Left cardiac atrium (tissue), 4 donors: ENCODE data around the gene ABHD12. TPM values are rescaled to one million over a fixed set of nuclear protein-coding genes. Genes with fewer than 3 reads are reported as not detected.
A peak's percentile ranks its signal among the peaks of the same experiment; 100 is the strongest.

Experiments used
- ATAC-seq, 2 donors: fragments of 200-7000 bp; cut with Tn5 transposase; one replicate each; pipeline ENCODE4 v1.9.1; 2020; ENCODE audit warnings: mild to moderate bottlenecking in 2 of 2, moderate library complexity in 2 of 2
- DNase-seq: peaks from one replicate; pipeline ENCODE4 v3.0.0-alpha.2; 2020
- intact Hi-C, 2 donors: fragments of 100-400 bp; cut with DNase I; formaldehyde crosslinking; loops; one replicate each; pipeline versions ENCODE4 v1.14.1 to v1.15.1; 2022 to 2023
- total RNA-seq, 2 donors: library from RNA; stranded (reverse); fragmentation: NEBNext Ultra II Directional; extraction: Animal tissue kit (Norgen Biotek cat#: 25700); gene quantifications; one replicate each; pipeline ENCODE4 v1.2.1, GENCODE V29; 2021
- donor health status: DM: no; HTN: yes; CAD: no.
- donor health status: DM: no; HTN: yes; CAD: no; lungs with severe emphysema.
- donor health status: DM: yes; HTN: yes; CAD: no.
- donor health status: Dilated cardiomyopathy.

ABHD12 gene
- total RNA-seq, 2 donors from 2014 or later, result 22.6 to 30.2 TPM

DNA sequence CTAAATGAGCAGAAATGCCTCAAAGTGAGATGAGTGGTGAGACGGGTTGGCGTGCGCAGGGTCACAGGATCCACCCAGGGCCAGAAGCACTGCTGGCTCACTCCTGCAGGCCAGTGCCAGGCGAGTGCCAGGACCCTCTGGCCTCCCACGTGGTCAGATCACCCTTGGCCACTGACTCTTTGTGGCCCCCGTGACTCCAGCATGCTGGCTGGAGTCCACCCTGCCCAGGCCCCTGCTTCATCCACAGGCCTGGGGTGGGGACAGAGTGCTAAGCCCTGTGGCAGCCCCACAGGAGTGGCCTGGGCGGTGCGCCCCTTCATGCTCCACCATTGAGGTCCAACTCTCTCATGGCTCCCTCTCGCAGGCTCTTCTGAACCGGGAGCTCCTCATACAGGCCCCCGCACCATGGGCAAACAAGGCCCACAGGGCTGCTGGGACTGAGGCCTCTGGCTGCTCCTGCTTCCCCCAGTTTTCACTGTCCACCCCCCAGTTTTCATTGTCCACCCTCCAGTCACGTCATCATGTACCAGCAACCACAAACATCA lies 61.6 kb downstream of the ABHD12 start:
- ATAC-seq (no peak), DNase-seq (no peak)
- intact Hi-C loops, result no loop called here

DNA sequence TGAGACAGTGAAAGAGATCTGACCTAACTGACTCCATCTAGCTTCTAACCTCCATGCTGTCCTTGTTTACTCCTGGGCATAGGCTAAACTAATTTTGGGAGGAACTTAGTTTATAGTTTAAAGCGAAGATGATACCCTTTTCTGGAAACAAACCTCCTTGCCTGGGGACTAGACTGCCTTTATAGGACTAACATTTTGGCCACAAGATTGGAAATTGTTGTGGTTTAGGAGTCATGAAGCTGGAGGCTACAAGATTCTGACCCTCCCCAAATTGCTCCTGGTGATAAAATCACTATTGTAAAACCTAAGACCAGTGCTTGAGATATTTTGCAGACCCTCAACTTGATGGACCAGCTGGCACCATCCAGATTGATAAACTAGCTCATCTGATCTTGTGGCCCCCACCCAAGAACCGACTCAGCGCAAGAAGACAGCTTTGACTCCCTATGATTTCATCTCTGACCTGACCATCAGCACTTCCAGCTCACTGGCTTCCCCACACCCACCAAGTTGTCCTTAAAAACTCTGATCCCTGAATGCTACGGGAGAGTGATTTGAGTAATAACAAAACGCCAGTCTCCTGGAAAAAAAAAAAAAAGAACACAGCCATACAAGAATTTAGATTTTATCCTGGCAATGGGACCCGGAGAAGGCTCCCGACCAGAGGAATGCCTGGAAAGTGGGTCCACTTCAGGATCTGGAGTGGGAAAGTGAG lies 63.0 kb downstream of the ABHD12 start:
- ATAC-seq, result no peak
- intact Hi-C loops, result no loop called here
- DNase-seq, result no peak

DNA sequence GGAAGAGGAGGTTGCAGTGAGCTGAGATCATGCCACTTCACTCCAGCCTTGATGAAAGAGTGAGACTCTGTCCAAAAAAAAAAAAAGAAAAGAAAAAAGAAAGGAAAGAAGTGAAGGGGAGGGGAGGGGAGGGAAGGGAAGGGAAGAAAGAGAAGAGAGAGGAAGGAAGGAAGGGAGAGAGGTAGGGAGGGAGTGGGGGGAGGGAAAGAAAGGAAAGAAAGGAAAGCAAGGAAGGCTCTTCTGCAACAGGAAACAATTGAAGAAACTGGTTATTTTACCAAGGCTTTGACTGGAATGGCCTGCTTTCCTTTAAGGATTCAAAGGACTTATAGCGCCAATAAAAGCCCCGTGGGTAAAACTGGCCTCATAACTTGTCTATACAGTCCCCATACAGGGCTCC lies 64.6 kb downstream of the ABHD12 start:
- intact Hi-C loops, result no loop called here
- ATAC-seq, result no peak
- no peak for DNase-seq

DNA sequence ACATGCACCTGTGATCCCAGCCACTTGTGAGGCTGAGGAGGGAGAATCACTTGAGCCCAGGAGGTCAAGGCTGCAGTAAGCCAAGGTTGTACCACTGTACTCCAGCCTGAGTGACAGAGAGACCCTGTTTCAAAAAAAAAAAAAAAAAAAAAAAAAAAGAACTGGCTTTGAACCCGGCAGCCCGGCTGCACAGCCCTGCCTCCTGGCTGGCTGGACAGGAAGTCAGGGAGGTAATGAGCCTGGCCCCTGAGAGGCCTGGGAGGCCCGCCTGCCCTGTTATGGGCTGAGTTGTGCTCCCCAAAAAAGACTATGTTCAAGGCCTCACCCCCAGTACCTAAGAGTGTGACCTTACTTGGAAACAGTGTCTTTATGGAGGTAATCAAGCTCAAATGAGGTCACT lies 65.6 kb downstream of the ABHD12 start:
- intact Hi-C loops, result no loop called here
- DNase-seq (no peak), ATAC-seq (peak in 1 of 2 donors; percentile 21)

DNA sequence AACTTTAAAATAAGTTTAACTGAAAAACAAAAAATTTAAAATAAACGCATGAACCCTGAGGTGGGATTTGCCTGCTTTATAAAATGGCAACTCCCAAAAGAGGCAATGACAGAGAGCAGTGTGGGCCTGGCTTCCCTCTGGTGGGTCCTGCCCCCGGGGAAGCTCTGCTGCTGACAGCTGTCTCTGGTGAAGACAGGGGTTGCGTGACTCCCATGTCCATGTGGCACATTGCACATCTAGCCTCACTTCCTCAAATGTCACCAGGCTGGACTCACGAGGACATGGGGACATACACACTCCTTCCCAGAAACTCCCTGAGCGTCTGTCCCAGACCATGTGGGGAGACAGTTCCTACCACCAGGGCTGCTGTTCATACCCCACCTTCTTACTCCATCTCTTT lies 66.2 kb downstream of the ABHD12 start:
- peak; percentile 53 to 84 for ATAC-seq
- DNase-seq, result peak; percentile 55
- intact Hi-C loops, result loop anchor here in 1 of 2 donors (5.0 kb wide), 1 partner anchor 73 kb away; no protein-coding TSS in a partner anchor

DNA sequence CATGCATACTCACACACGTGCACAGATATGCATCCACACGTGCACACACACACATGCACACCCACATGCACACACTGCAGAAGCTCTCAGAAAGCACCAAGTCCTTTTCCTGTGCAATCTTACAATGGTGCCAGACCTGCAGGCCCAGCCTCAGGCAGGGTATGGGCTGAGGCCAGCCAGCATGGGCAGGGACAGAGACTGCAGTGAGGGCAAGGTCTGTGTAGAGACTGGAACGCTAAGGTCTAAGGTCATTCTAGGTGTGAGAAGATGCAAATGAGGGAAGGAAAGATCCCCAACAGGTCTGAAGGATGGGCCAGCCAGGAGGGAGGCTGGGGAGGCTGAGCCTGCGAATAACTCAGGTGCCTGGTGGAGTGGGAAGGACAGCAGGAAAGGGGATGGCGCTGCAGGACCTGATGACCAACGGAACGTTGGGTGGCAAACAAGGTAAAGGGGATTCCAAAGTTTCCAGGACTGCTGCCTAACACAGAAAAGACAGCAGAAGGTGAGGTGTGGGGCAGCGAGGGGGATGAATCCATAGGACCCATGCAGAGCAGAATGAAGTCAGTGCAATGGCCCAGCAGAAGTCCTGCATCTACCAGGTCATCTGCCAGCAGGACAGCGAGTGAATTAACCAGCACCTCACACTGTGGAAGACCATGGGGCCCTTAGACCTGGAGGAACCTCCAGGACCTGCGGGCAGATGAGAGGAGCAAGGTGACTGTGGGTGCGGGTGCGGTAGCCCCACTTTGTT lies 67.0 kb downstream of the ABHD12 start:
- intact Hi-C loops, result loop anchor here in 1 of 2 donors (5.0 kb wide), 1 partner anchor 74 kb away; no protein-coding TSS in a partner anchor
- ATAC-seq, result no peak

DNA sequence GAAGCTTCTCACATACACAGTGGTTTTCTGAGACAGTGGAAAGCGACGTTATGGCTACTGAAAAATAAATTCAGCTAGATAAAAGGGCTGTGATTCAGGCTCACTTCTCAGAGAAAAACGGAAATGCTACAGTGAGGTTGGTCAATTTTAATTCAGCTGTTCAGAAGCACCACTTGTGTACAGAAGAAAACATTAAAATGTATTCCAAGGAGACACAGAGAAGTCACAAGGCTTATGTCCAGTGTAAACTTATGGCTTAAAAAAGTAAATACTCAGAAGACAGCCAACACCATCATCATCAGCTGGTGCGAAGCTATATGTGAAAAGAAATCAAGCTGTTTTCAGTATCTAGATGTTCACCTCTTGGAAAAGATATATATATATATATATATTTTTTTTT lies 68.6 kb downstream of the ABHD12 start:
- intact Hi-C loops, result loop anchor here in 1 of 2 donors (5.0 kb wide), 1 partner anchor 75 kb away; no protein-coding TSS in a partner anchor
- ATAC-seq (no peak), DNase-seq (no peak)

More for the DNA sequence above, 67.0 kb downstream of the ABHD12 start:
- DNase-seq, result no peak

DNA sequence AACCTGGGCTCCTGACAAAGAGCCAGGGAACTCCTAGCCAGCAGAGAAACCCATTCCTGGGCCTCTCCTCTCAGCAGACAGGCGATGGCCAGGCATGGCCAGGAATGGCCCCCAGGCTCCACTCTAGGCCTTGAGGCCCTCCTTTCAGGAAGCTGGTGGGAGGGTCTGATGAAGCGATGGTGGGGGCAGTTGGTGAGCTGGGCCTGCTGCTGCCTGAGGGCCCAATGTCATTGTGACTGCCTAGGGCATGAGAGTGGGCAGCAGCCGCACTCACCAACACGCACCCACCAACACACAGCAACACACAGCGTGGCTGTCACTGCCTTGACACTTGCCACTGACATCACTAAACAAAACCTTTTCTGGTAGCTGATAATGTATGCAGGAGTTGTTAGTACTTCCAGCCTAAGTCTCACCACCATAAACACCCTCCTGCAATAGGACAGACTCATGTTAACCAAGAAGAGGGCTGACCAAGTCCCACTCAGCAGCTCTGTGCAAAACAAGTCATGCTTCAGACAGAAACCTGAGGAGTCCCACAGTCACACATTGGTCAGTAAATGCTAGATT lies 69.3 kb downstream of the ABHD12 start:
- intact Hi-C loops, result loop anchor here in 1 of 2 donors (5.0 kb wide), 1 partner anchor 76 kb away; no protein-coding TSS in a partner anchor
- no peak for ATAC-seq
- no peak for DNase-seq

DNA sequence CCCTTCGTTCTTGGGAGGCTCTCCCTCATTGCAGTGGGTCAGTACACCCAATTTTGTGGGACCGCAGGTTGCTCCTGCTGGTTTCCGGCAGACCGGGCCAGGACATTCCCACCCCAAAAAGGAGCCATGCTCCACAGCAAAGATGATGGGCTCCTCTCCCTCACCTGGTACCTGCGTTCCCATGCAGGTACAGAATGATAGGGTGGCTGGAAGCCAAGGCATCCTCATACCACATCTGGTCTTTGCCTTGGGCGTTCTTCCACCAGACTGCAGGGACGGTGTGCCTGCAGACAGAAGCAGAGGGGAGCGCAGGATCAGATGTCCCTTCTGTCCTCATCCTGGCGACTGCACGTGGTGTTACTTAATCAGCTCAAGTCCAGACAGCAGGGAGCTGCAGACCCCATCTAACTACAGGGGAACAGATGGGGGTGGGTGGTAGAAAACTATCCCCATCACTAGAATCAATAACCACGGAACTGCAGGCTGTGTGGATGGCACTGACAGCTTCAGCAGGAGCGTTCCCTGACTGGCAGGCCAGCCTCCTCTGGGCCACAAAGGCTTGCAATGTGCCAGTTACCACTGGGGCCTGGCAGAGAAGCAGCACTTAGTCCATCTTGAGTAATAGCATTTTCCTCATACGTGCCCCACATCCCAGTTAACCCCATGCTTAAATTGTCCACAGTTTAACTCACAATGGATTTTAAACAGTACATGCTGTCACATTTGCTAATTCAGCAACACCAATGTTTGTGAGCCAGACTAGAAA lies 70.4 kb downstream of the ABHD12 start:
- ATAC-seq (peak in 1 of 2 donors; percentile 75), DNase-seq (no peak)
- intact Hi-C loops, result loop anchor here in 1 of 2 donors (5.0 kb wide), 1 partner anchor 77 kb away; no protein-coding TSS in a partner anchor

DNA sequence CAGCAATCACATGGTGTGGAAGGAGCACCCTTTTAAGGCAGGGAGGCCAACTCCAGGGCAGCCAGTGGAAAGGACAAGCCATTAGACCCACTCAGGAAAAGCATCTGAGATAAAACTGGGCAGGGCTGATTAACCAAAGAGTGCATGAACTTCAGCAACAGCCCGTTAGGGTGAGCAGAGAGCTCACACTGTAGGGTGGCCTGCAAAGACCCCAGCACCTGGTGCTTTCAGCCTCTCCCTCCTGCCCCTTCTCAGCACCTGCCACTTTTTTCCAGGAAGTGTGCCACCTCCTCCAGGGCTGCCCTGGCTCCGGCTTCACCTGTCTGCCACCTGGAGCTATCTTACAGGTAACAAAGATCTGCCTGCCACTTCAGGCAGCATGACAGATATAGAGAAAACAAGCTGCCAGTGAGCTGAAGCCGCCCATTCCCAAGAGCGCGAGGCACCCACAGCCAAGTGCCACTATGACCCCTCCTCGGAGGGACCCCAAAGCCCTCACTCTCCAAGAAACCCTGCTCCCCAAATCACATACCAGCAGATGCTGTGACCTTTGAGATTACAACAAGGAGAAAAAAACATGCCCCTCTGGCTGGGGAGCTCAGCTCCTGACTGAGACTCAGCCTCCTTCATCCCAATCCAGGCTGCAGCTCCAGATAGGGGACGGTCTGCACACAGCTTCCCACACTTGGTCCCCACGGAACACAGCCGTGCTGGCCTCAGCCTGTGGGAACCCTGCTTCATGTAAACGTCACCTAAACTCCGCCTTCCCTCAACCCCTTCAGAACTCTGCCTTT lies 71.2 kb downstream of the ABHD12 start:
- ATAC-seq, result peak; percentile 8 to 19
- DNase-seq, result no peak
- intact Hi-C loops, result loop anchor here in 1 of 2 donors (5.0 kb wide), 1 partner anchor 78 kb away; no protein-coding TSS in a partner anchor

DNA sequence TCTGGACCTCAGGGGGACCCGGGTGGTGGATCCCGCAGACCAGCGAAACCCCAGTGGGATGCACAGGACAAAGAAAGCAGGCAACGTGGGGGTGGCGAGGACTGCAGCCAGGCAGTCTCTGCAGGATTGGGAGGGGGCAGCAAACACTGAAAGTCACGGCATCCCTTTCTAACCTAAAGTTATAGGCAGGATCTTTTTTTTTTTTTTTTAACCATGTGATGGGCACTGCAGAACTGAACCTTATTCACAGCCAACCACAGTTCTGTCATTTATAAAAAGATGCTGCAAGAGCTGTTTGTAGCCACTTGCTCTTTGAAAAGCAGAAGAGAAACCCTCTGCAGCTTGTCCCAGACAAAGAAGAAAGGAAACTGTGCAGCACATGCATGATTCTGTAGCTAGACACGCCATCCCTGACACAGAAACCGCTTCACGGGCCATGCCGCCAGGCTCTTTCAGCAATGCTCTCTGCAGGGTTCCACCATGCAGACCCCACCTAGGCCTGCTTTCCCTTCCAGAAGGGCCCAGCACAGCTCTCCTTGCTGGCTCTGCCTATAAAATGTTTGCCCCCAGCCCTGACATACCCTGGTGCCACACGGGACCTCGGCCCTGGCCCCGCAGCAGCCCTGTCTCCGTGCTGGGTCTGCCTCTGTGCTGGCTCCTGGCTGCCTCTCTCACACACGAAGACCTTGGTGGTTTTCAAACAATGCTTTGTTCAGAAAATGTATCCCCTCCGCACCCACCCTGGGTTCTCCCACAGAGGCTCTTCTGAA lies 72.0 kb downstream of the ABHD12 start:
- DNase-seq, result no peak
- peak; percentile 16 to 57 for ATAC-seq
- intact Hi-C loops, result no loop called here

DNA sequence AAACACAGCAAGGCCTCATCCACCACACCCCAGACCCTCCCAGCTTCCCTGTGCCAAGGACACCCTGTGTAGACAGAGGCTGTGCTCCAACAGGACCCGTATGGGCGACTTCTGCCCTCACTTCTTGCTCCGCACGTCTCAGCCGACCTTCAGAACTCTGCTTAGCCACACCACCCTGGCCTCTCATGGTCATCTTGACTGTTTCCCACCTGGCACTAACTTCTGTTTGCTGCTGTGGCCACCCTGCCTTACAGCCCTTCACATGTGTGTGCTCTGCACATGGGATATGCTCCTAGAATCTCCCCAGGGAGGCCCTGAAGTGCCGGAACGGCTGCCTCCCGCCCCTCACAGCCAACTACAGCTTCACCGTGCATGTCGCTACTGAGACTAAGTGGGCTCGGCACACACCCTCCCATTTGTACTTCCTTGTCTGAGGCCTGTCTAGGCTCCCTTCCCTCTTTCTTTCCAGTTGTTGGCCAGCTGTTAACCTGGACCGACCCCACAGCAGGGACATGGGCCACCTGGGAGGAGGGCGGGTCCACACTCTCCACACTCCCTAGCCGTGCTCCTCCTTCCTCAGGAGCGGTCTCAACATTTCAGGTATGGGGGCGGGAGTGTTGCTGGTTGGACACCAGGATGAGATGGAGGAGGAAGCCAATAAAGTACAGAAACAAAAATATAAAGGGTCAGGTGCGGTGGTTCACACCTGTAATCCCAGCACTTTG lies 73.1 kb downstream of the ABHD12 start:
- ATAC-seq (peak in 1 of 2 donors; percentile 19), DNase-seq (no peak)
- intact Hi-C loops, result no loop called here

DNA sequence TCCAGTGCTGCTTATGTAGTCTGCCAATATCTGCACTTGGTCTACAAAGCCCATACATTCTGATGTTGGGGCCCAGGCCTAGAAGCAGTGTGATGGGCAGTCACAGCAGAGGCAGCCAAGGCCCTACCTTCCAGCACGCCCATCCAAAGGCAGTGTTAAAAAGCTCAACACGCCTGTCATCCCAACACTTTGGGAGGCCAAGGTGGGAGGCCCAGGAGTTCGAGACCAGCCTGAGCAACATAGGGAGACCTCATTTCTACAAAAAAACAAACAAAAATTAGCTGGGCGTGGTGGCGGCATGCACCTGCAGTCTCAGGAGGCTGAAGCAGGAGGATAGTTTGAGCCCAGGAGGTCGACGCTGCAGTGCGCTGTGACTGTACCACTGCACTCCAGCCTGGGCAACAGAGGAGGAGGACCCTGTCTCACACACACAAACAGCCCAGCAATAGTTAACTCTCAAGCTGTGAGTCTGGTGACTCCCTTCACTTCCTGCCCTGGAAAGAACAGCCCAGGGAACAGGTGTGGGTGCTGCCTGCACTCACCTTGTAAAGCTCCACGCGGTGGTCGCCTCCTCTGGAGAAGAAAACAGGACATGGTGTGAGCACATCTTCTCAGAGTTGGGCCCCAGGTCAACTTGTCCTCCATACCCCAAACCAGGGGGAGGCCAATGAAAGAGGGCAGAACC lies 74.0 kb downstream of the ABHD12 start:
- DNase-seq, result no peak
- ATAC-seq, result no peak
- intact Hi-C loops, result no loop called here

DNA sequence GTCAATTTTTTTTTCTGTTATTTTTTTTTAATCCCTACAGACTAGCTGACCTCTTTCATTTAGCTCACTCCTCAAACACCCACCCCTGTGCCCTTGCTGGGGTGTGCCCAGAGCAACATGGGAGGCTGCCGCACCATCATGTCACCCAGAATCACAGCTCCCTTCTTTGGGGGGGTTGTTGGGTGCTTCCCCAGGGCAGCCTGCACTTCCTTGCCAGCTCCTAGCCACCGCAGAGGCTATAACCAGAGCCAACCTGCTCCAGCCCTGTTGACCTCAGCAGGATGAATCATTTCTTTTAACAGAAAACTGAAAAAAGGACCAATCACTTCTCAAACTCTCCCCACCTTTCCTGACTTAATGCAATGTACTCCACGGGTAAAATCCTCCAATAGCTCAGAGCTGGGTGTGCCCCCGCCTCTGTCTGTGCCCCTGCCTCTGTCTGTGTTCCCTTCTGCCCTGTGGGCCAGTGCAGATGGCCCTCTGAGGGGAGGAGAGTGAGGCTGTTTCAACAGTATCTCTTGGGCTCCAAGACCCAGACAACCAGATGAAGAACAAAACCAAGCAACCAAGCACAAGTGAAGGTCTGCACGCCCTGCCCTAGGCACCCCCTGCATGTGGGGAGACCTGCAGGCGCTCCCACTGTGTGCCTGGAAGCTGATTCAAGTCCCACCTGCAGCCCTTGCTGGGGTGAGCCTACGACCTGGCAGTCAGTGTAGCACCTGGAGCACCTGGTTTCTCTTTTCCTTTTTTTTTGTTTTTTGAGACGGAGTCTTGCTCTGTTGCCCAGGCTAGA lies 75.0 kb downstream of the ABHD12 start:
- ATAC-seq (no peak), DNase-seq (no peak)
- intact Hi-C loops, result no loop called here
